Astrocyte (in vitro differentiated cells and primary cell): ENCODE results near the gene SLC25A22.

Experiments used
- CTCF ChIP-seq: IDR thresholded peaks from 2 replicates; pipeline ENCODE4 v1.5.1; 2011; ENCODE audit warnings: low read depth, mild to moderate bottlenecking, inconsistent platforms, low read length, moderate library complexity; ENCODE audit not compliant: insufficient read depth
- EZH2 ChIP-seq: IDR thresholded peaks from 2 replicates; pipeline ENCODE4 v1.6.1; 2012; ENCODE audit warnings: mild to moderate bottlenecking, low read length, inconsistent platforms; ENCODE audit not compliant: insufficient read depth

GRCh38 chr11:802693-803466 lies 4.8 kb upstream of the SLC25A22 start:
- TF ChIP-seq CTCF (no peak), EZH2 (no peak)
